Hepatocyte (in vitro differentiated cells): ENCODE measurements around the gene OSBPL6. TPM values are rescaled to one million over a fixed set of nuclear protein-coding genes. Genes with fewer than 3 reads are reported as not detected.

Source experiments
- DNase-seq: peaks from one replicate; pipeline ENCODE4 v3.0.0-alpha.2; 2016; ENCODE audit warnings: low spot score
- H2AFZ ChIP-seq: fragments of 200-600 bp; sonication (generic); 2 replicates; pipeline ENCODE4 v1.6.0; 2016; ENCODE audit warnings: antibody characterized with exemption, mild to moderate bottlenecking
- H3K27ac ChIP-seq: fragments of 200-600 bp; sonication (generic); 2 replicates; pipeline ENCODE4 v1.5.1; 2016; ENCODE audit warnings: mild to moderate bottlenecking
- H3K27me3 ChIP-seq: fragments of 200-600 bp; sonication (generic); 2 replicates; pipeline ENCODE4 v1.6.1; 2016
- H3K36me3 ChIP-seq: fragments of 200-600 bp; sonication (generic); replicated peaks from 2 replicates; pipeline ENCODE4 v1.5.1; 2016; ENCODE audit warnings: low read depth; ENCODE audit not compliant: insufficient read depth
- H3K4me1 ChIP-seq: fragments of 200-600 bp; sonication (generic); 2 replicates; pipeline ENCODE4 v1.5.1; 2016; ENCODE audit warnings: mild to moderate bottlenecking, moderate library complexity; ENCODE audit not compliant: insufficient read depth
- H3K4me2 ChIP-seq: fragments of 200-600 bp; sonication (generic); 2 replicates; pipeline ENCODE4 v1.6.0; 2016
- H3K4me3 ChIP-seq: fragments of 200-600 bp; sonication (generic); 2 replicates; pipeline ENCODE4 v1.5.1; 2016; ENCODE audit warnings: mild to moderate bottlenecking
- H3K79me2 ChIP-seq: fragments of 200-600 bp; sonication (generic); 2 replicates; pipeline ENCODE4 v1.6.0; 2017; ENCODE audit warnings: mild to moderate bottlenecking
- H3K9me2 ChIP-seq: fragments of 200-600 bp; sonication (generic); replicated peaks from 2 replicates; pipeline ENCODE4 v1.6.0; 2017; ENCODE audit warnings: mild to moderate bottlenecking; ENCODE audit not compliant: insufficient read depth
- H3K9me3 ChIP-seq: fragments of 200-600 bp; sonication (generic); 2 replicates; pipeline ENCODE4 v1.5.1; 2016; ENCODE audit warnings: low read depth, mild to moderate bottlenecking
- H4K20me1 ChIP-seq: fragments of 200-600 bp; sonication (generic); 2 replicates; pipeline ENCODE4 v1.6.0; 2016; ENCODE audit warnings: mild to moderate bottlenecking; ENCODE audit not compliant: insufficient read depth, poor library complexity, severe bottlenecking
- CTCF ChIP-seq: fragments of 200-600 bp; sonication (generic); IDR thresholded peaks from 2 replicates; pipeline ENCODE4 v1.5.1; 2016; ENCODE audit warnings: antibody characterized with exemption, mild to moderate bottlenecking; ENCODE audit not compliant: poor library complexity
- EZH2 ChIP-seq: fragments of 200-600 bp; sonication (generic); IDR thresholded peaks from 2 replicates; pipeline ENCODE4 v1.6.1; 2016; ENCODE audit warnings: antibody characterized with exemption, mild to moderate bottlenecking, borderline replicate concordance
- EZH2phosphoT487 ChIP-seq: fragments of 200-600 bp; sonication (generic); IDR thresholded peaks from one replicate; pipeline ENCODE4 v1.6.1; 2018; ENCODE audit warnings: antibody characterized with exemption, mild to moderate bottlenecking, low read depth, moderate library complexity; ENCODE audit not compliant: unreplicated experiment, severe bottlenecking
- WGBS: methylation state at CpG from one replicate; pipeline ENCODE4 v1.1.6; 2016; ENCODE audit warnings: low lambda C conversion rate; ENCODE audit errors: missing lambda C conversion rate; 5-methylcytosine and 5-hydroxymethylcytosine counted together
- polyA plus RNA-seq: library from polyadenylated mRNA; unstranded; fragments of >200 nt; fragmentation: Nextera tagmentation; extraction: Ambion mirVana; gene quantifications from 2 replicates; pipeline ENCODE4 v1.2.1, GENCODE V29; 2016
- total RNA-seq: library from RNA; depleted of rRNA; stranded (reverse); fragments of >200 nt; gene quantifications from 2 replicates; pipeline ENCODE4 v1.2.3, GENCODE V29; 2014

Gene OSBPL6
- total and polyA plus RNA-seq, 2 experiments from 2014 or later = 2.5 to 3.0 TPM

GRCh38 chr2:178250429-178250828, 56.1 kb downstream of the OSBPL6 start:
- 76% methylated on average over 6 of the region's 6 CpGs for WGBS
- no peak overlapping the region for H3K4me2 ChIP-seq
- H3K79me2 ChIP-seq = no peaks in the 10 kb centered on the region
- H3K4me1 ChIP-seq = peaks cover 3% of the 10 kb centered on the region
- H3K4me3 ChIP-seq = no peak overlapping the region
- H3K27ac ChIP-seq = no peak overlapping the region
- H3K9me2 ChIP-seq = no peaks in the 10 kb centered on the region
- no peaks in the 10 kb centered on the region for H4K20me1 ChIP-seq
- DNase-seq = no peak
- TF ChIP-seq EZH2phosphoT487 (no peak), EZH2 (no peak), CTCF (no peak)
- no peaks in the 10 kb centered on the region for H3K9me3 ChIP-seq
- H3K36me3 ChIP-seq = no peaks in the 10 kb centered on the region
- H2AFZ ChIP-seq = no peak overlapping the region
- no peaks in the 10 kb centered on the region for H3K27me3 ChIP-seq

- H3K4me1 ChIP-seq = peaks cover 3% of the 10 kb centered on the region
- H3K79me2 ChIP-seq = no peaks in the 10 kb centered on the region
- H3K36me3 ChIP-seq = no peaks in the 10 kb centered on the region
- H3K27ac ChIP-seq = no peak overlapping the region
- no peak overlapping the region for H3K4me3 ChIP-seq
- no peaks in the 10 kb centered on the region for H4K20me1 ChIP-seq
- no peaks in the 10 kb centered on the region for H3K9me2 ChIP-seq
- H3K9me3 ChIP-seq = no peaks in the 10 kb centered on the region
- H3K27me3 ChIP-seq = no peaks in the 10 kb centered on the region
- TF ChIP-seq CTCF = no peak
- no peak for TF ChIP-seq EZH2
- TF ChIP-seq EZH2phosphoT487 = no peak
- DNase-seq = no peak
- H2AFZ ChIP-seq = no peak overlapping the region
- 76% methylated on average over 7 of the region's 7 CpGs for WGBS
- H3K4me2 ChIP-seq = no peak overlapping the region
Measured at GRCh38 chr2:178251151-178251955, 57.0 kb downstream of the OSBPL6 start.

GRCh38 chr2:178256382-178257042, 62.2 kb downstream of the OSBPL6 start:
- H3K27me3 ChIP-seq = no peaks in the 10 kb centered on the region
- peaks cover 1% of the 10 kb centered on the region for H3K4me1 ChIP-seq
- H3K4me2 ChIP-seq = no peak overlapping the region
- H3K27ac ChIP-seq = no peak overlapping the region
- no peaks in the 10 kb centered on the region for H3K9me2 ChIP-seq
- no peaks in the 10 kb centered on the region for H3K9me3 ChIP-seq
- no peak overlapping the region for H3K4me3 ChIP-seq
- H2AFZ ChIP-seq = no peak overlapping the region
- no peak for TF ChIP-seq CTCF
- TF ChIP-seq EZH2 = no peak
- no peak for TF ChIP-seq EZH2phosphoT487
- 61% methylated on average over 6 of the region's 6 CpGs for WGBS
- H4K20me1 ChIP-seq = no peaks in the 10 kb centered on the region
- H3K36me3 ChIP-seq = no peaks in the 10 kb centered on the region
- no peaks in the 10 kb centered on the region for H3K79me2 ChIP-seq
- no peak for DNase-seq
